HepG2 (cell line): ENCODE data around the gene EGFL8. TPM values are rescaled to one million over a fixed set of nuclear protein-coding genes. Genes with fewer than 3 reads are reported as not detected.

Experiments
- EED ChIP-seq: sonication (generic); formaldehyde crosslinking; IDR thresholded peaks from 2 replicates; pipeline ENCODE4 v1.5.0; 2020; ENCODE audit warnings: mild to moderate bottlenecking, missing genetic modification reagents
- ELF1 ChIP-seq: sonication (generic); formaldehyde crosslinking; IDR thresholded peaks from 2 replicates; pipeline ENCODE4 v1.4.0; 2020; ENCODE audit warnings: missing genetic modification reagents
- FOXP1 ChIP-seq, 2 experiments: fragments of 450-650 bp in 1 of 2; IDR thresholded peaks; 2 replicates each; pipeline ENCODE4 v1.6.1; 2017 to 2018; ENCODE audit warnings: antibody characterized with exemption in 1 of 2
- ISL2 ChIP-seq: sonication (generic); formaldehyde crosslinking; IDR thresholded peaks from 2 replicates; pipeline ENCODE4 v1.5.0; 2020; ENCODE audit warnings: missing genetic modification reagents
- LCORL ChIP-seq, 2 experiments: fragments of 450-650 bp in 1 of 2; sonication (generic) in 1 of 2; formaldehyde crosslinking in 1 of 2; IDR thresholded peaks; 2 replicates each; pipeline versions ENCODE4 v1.5.0 to v1.6.1; 2017 to 2020; ENCODE audit warnings: antibody characterized with exemption in 1 of 2, missing genetic modification reagents in 1 of 2
- MEIS1 ChIP-seq: sonication (generic); formaldehyde crosslinking; IDR thresholded peaks from 2 replicates; pipeline ENCODE4 v1.9.0; 2021; ENCODE audit warnings: mild to moderate bottlenecking, missing genetic modification reagents, moderate library complexity, borderline replicate concordance
- NFATC3 ChIP-seq: sonication (generic); formaldehyde crosslinking; IDR thresholded peaks from 2 replicates; pipeline ENCODE4 v1.5.1; 2020; ENCODE audit warnings: mild to moderate bottlenecking, missing genetic modification reagents
- NFYC ChIP-seq: IDR thresholded peaks from 2 replicates; pipeline ENCODE4 v1.6.1; 2016; ENCODE audit warnings: missing genetic modification reagents, missing compliant biosample characterization
- PHF20 ChIP-seq: sonication (generic); formaldehyde crosslinking; IDR thresholded peaks from 2 replicates; pipeline ENCODE4 v1.5.0; 2020; ENCODE audit warnings: mild to moderate bottlenecking, missing genetic modification reagents
- RORA ChIP-seq: sonication (generic); formaldehyde crosslinking; IDR thresholded peaks from 2 replicates; pipeline ENCODE4 v1.5.0; 2020; ENCODE audit warnings: mild to moderate bottlenecking, missing genetic modification reagents, moderate library complexity
- SIX4 ChIP-seq: sonication (generic); formaldehyde crosslinking; IDR thresholded peaks from 2 replicates; pipeline ENCODE4 v1.4.0; 2020; ENCODE audit warnings: missing genetic modification reagents
- SMAD9 ChIP-seq: sonication (generic); formaldehyde crosslinking; IDR thresholded peaks from 2 replicates; pipeline ENCODE4 v1.5.1; 2020; ENCODE audit warnings: mild to moderate bottlenecking, missing genetic modification reagents
- SOX6 ChIP-seq, 2 experiments: fragments of 450-650 bp in 1 of 2; sonication (generic) in 1 of 2; formaldehyde crosslinking in 1 of 2; IDR thresholded peaks; 2 replicates each; pipeline versions ENCODE4 v1.4.0 to v1.6.1; 2017 to 2020; ENCODE audit warnings: antibody characterized with exemption in 1 of 2, mild to moderate bottlenecking in 1 of 2, missing genetic modification reagents in 1 of 2
- TAF1 ChIP-seq: sonication (generic); formaldehyde crosslinking; IDR thresholded peaks from 2 replicates; pipeline ENCODE4 v1.4.0; 2020; ENCODE audit warnings: missing genetic modification reagents
- TBX3 ChIP-seq: fragments of 450-650 bp; IDR thresholded peaks from 2 replicates; pipeline ENCODE4 v1.6.1; 2017; ENCODE audit warnings: antibody characterized with exemption, mild to moderate bottlenecking, inconsistent platforms, borderline replicate concordance
- TOE1 ChIP-seq: sonication (generic); formaldehyde crosslinking; IDR thresholded peaks from 2 replicates; pipeline ENCODE4 v1.4.0; 2020; ENCODE audit warnings: mild to moderate bottlenecking, missing genetic modification reagents
- YEATS2 ChIP-seq: sonication (generic); formaldehyde crosslinking; IDR thresholded peaks from 2 replicates; pipeline ENCODE4 v1.4.0; 2020; ENCODE audit warnings: missing genetic modification reagents, borderline replicate concordance
- ZBTB7B ChIP-seq: sonication (generic); formaldehyde crosslinking; IDR thresholded peaks from 2 replicates; pipeline ENCODE4 v1.4.0; 2020; ENCODE audit warnings: missing genetic modification reagents
- ZNF17 ChIP-seq: sonication (generic); formaldehyde crosslinking; IDR thresholded peaks from 2 replicates; pipeline ENCODE4 v1.5.0; 2020; ENCODE audit warnings: mild to moderate bottlenecking, missing genetic modification reagents
- ZNF317 ChIP-seq: sonication (generic); formaldehyde crosslinking; IDR thresholded peaks from 2 replicates; pipeline ENCODE4 v1.5.0; 2020; ENCODE audit warnings: mild to moderate bottlenecking, missing genetic modification reagents
- ZNF354B ChIP-seq: sonication (generic); formaldehyde crosslinking; IDR thresholded peaks from 2 replicates; pipeline ENCODE4 v1.8.0; 2022; ENCODE audit warnings: mild to moderate bottlenecking, missing genetic modification reagents
- ZNF382 ChIP-seq: sonication (generic); formaldehyde crosslinking; IDR thresholded peaks from 2 replicates; pipeline ENCODE4 v1.5.0; 2020; ENCODE audit warnings: missing genetic modification reagents, mild to moderate bottlenecking, borderline replicate concordance
- ZNF605 ChIP-seq: sonication (generic); formaldehyde crosslinking; IDR thresholded peaks from 2 replicates; pipeline ENCODE4 v1.8.0; 2022; ENCODE audit warnings: mild to moderate bottlenecking, missing genetic modification reagents
- ZNF629 ChIP-seq: sonication (generic); formaldehyde crosslinking; conservative IDR thresholded peaks from 2 replicates; pipeline ENCODE4 v1.5.0; 2020; ENCODE audit warnings: missing genetic modification reagents
- ZNF746 ChIP-seq: sonication (generic); formaldehyde crosslinking; IDR thresholded peaks from 2 replicates; pipeline ENCODE4 v1.8.0; 2022; ENCODE audit warnings: mild to moderate bottlenecking, missing genetic modification reagents
- ZNF776 ChIP-seq: sonication (generic); formaldehyde crosslinking; IDR thresholded peaks from 2 replicates; pipeline ENCODE4 v1.4.0; 2020; ENCODE audit warnings: mild to moderate bottlenecking, missing genetic modification reagents
- polyA plus RNA-seq, 8 experiments: library from polyadenylated mRNA; depleted of rRNA in 3 of 8; stranded (reverse) in 7 of 8; unstranded in 1 of 8; fragments of >200 nt; fragmentation: Illumina TruSeq in 4 of 8; extraction: Trizol in 4 of 8; gene quantifications; 2 replicates each; pipeline versions ENCODE4 v1.2.1 to v1.2.3, GENCODE V29; 2011 to 2016; ENCODE audit warnings: low read depth in 4 of 8, missing spikeins in 1 of 8, mixed read lengths in 1 of 8; ENCODE audit not compliant: insufficient read depth in 1 of 8
- total RNA-seq, 5 experiments: library from RNA; depleted of rRNA; stranded (reverse); fragments of >200 nt; fragmentation: Illumina TruSeq; extraction: Trizol; gene quantifications; 2 replicates each; pipeline ENCODE4 v1.2.3, GENCODE V29; 2016; ENCODE audit warnings: low read depth in 1 of 5
- TF ChIP-seq, protein P1 (sequence below): fragments of 450-650 bp; IDR thresholded peaks from 2 replicates; pipeline ENCODE4 v1.6.1; 2017
- TF ChIP-seq, protein P2 (sequence below): sonication (generic); formaldehyde crosslinking; IDR thresholded peaks from 2 replicates; pipeline ENCODE4 v1.4.0; 2020; ENCODE audit warnings: mild to moderate bottlenecking, missing genetic modification reagents

The EGFL8 gene
- total and polyA plus RNA-seq, 2 of the 13 experiments (the other 11 are each of a cell fraction or from before 2014, with no cell fraction given) = 10.0 to 11.5 TPM

GRCh38 chr6:32190054-32190851 is 25.9 kb downstream of the EGFL8 start, which contains the start of gene PBX2 (continued):
- TF ChIP-seq RORA (CRISPR knock-in tag) (no peak), ZNF17 (no peak), ELF1 (CRISPR knock-in tag) (no peak), PHF20 (peak; percentile 63; the same call in 1 of the 2 replicates), SMAD9 (CRISPR knock-in tag) (0 out of 2 replicates have a peak, but pooled peaks have one; percentile 11), TBX3 (no peak), YEATS2 (CRISPR knock-in tag) (peak; percentile 54; the same call in 1 of the 2 replicates), TOE1 (CRISPR knock-in tag) (no peak), LCORL (IDR thresholded peaks at IDR 0.05) (no peak), LCORL (CRISPR knock-in tag; IDR thresholded peaks at IDR 0.05) (0 out of 2 replicates have a peak, but pooled peaks have one; percentile 39), ZBTB7B (CRISPR knock-in tag) (peak; percentile 76), EED (CRISPR knock-in tag) (0 out of 2 replicates have a peak, but pooled peaks have one; percentile 31), SOX6 (IDR thresholded peaks at IDR 0.05) (no peak), SOX6 (CRISPR knock-in tag; IDR thresholded peaks at IDR 0.05) (0 out of 2 replicates have a peak, but pooled peaks have one; percentile 38), TAF1 (CRISPR knock-in tag) (peak; percentile 55), MEIS1 (CRISPR knock-in tag) (no peak), SIX4 (CRISPR knock-in tag) (0 out of 2 replicates have a peak, but pooled peaks have one; percentile 10), ZNF317 (0 out of 2 replicates have a peak, but pooled peaks have one; percentile 69), FOXP1 (IDR thresholded peaks at IDR 0.05) (no peak), FOXP1 (CRISPR knock-in tag; IDR thresholded peaks at IDR 0.05) (peak; percentile 28; the same call in 1 of the 2 replicates), ZNF776 (CRISPR knock-in tag) (0 out of 2 replicates have a peak, but pooled peaks have one; percentile 61), ISL2 (0 out of 2 replicates have a peak, but pooled peaks have one; percentile 11), ZNF605 (CRISPR knock-in tag) (no peak), ZNF746 (CRISPR knock-in tag) (peak; percentile 94), NFATC3 (CRISPR knock-in tag) (no peak), NFYC (CRISPR knock-in tag) (0 out of 2 replicates have a peak, but pooled peaks have one; percentile 16), ZNF629 (CRISPR knock-in tag) (no peak), ZNF382 (CRISPR knock-in tag) (no peak), ZNF354B (CRISPR knock-in tag) (no peak)
- TF ChIP-seq, protein P1, sequence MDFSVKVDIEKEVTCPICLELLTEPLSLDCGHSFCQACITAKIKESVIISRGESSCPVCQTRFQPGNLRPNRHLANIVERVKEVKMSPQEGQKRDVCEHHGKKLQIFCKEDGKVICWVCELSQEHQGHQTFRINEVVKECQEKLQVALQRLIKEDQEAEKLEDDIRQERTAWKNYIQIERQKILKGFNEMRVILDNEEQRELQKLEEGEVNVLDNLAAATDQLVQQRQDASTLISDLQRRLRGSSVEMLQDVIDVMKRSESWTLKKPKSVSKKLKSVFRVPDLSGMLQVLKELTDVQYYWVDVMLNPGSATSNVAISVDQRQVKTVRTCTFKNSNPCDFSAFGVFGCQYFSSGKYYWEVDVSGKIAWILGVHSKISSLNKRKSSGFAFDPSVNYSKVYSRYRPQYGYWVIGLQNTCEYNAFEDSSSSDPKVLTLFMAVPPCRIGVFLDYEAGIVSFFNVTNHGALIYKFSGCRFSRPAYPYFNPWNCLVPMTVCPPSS = no peak
- TF ChIP-seq, protein P2, sequence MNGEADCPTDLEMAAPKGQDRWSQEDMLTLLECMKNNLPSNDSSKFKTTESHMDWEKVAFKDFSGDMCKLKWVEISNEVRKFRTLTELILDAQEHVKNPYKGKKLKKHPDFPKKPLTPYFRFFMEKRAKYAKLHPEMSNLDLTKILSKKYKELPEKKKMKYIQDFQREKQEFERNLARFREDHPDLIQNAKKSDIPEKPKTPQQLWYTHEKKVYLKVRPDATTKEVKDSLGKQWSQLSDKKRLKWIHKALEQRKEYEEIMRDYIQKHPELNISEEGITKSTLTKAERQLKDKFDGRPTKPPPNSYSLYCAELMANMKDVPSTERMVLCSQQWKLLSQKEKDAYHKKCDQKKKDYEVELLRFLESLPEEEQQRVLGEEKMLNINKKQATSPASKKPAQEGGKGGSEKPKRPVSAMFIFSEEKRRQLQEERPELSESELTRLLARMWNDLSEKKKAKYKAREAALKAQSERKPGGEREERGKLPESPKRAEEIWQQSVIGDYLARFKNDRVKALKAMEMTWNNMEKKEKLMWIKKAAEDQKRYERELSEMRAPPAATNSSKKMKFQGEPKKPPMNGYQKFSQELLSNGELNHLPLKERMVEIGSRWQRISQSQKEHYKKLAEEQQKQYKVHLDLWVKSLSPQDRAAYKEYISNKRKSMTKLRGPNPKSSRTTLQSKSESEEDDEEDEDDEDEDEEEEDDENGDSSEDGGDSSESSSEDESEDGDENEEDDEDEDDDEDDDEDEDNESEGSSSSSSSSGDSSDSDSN (CRISPR knock-in tag) = peak; percentile 35; the same call in 1 of the 2 replicates
